Epithelial cell of proximal tubule (primary cell): ENCODE results near the gene SPDL1. TPM values are rescaled to one million over a fixed set of nuclear protein-coding genes. Genes with fewer than 3 reads are reported as not detected.

Experiments used
- DNase-seq: peaks from one replicate; pipeline ENCODE4 v3.0.0-alpha.2; 2011; ENCODE audit warnings: low read depth
- H3K4me3 ChIP-seq: 2 replicates; pipeline ENCODE4 v1.5.1; 2011; ENCODE audit warnings: low read depth, mild to moderate bottlenecking, low read length
- CTCF ChIP-seq: conservative IDR thresholded peaks from 2 replicates; pipeline ENCODE4 v1.5.1; 2012; ENCODE audit warnings: low read depth, mild to moderate bottlenecking, low read length
- total RNA-seq: library from RNA; depleted of rRNA; stranded (reverse); fragments of >200 nt; gene quantifications from 2 replicates; pipeline ENCODE4 v1.2.3, GENCODE V29; 2015

Gene SPDL1
- total RNA-seq, 1 donor from 2014 or later, result 73.2 TPM

GRCh38 chr5:169648725-169649310 lies 65.2 kb downstream of the SPDL1 start:
- no peak for DNase-seq
- TF ChIP-seq CTCF, result no peak

GRCh38 chr5:169649486-169649885 lies 65.9 kb downstream of the SPDL1 start:
- H3K4me3 ChIP-seq, result no peak overlapping the region
- DNase-seq, result no peak
- no peak for TF ChIP-seq CTCF

More at GRCh38 chr5:169648725-169649310, 65.2 kb downstream of the SPDL1 start:
- H3K4me3 ChIP-seq, result no peak overlapping the region

GRCh38 chr5:169650701-169651331 lies 67.2 kb downstream of the SPDL1 start:
- no peak for TF ChIP-seq CTCF
- H3K4me3 ChIP-seq, result no peak overlapping the region
- no peak for DNase-seq

- H3K4me3 ChIP-seq, result no peak overlapping the region
- DNase-seq, result no peak
Measured at GRCh38 chr5:169651526-169651925, 68.0 kb downstream of the SPDL1 start.

GRCh38 chr5:169652057-169652456 lies 68.5 kb downstream of the SPDL1 start:
- no peak for DNase-seq
- H3K4me3 ChIP-seq, result no peak overlapping the region
- TF ChIP-seq CTCF, result no peak

More at GRCh38 chr5:169651526-169651925, 68.0 kb downstream of the SPDL1 start:
- TF ChIP-seq CTCF, result no peak

GRCh38 chr5:169653091-169653490 lies 69.5 kb downstream of the SPDL1 start:
- TF ChIP-seq CTCF, result no peak
- H3K4me3 ChIP-seq, result no peak overlapping the region
- no peak for DNase-seq

Other genes starting within 250 kb of the SPDL1 start
- gene DOCK2, start 53.5 kb downstream of the SPDL1 start, total RNA-seq, result 18.4 and 30.4 TPM in 2 replicates